HG03139 (cell line): ENCODE results near the gene CKS2.

Experiments used
- ATAC-seq: cut with Tn5 transposase; IDR thresholded peaks from one replicate; pipeline ENCODE4 v1.9.1; 2021; ENCODE audit not compliant: unreplicated experiment

The CKS2 gene

DNA sequence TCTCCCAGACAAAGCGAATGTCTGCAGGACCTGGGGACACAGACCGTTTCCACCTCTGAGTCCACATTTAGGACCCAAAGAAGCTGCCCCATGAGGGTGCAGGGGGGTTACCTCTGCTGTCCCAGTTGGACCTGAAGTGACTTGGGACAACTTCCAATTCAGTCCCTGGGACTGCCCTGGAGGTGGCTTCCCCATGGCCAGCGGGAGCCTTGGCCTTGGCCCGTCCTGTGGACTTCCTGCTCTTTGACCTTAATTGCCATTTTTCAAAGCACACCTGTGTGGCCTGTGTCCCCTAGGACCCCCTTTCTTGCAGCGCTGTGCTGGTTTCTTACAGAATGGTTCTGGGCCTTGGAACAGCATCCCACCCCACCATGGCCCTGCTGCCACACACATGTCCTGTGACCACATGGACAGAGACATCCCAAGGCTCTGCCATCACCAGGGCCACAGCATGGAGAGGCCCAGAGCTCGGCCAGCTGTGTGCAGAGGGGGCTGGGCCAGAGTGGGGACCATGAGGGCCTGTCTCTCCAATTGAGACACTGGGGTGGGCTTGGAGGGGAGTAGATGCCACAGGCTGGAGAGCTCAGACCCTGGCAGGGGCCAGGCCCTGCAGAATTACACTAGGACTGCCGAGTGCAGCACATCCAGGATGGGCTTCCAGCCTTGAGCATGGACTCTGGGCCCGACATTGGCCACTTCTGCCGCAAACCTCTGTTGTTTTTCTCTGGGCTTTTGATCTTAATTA lies 53.1 kb downstream of the CKS2 start:
- ATAC-seq = no peak

DNA sequence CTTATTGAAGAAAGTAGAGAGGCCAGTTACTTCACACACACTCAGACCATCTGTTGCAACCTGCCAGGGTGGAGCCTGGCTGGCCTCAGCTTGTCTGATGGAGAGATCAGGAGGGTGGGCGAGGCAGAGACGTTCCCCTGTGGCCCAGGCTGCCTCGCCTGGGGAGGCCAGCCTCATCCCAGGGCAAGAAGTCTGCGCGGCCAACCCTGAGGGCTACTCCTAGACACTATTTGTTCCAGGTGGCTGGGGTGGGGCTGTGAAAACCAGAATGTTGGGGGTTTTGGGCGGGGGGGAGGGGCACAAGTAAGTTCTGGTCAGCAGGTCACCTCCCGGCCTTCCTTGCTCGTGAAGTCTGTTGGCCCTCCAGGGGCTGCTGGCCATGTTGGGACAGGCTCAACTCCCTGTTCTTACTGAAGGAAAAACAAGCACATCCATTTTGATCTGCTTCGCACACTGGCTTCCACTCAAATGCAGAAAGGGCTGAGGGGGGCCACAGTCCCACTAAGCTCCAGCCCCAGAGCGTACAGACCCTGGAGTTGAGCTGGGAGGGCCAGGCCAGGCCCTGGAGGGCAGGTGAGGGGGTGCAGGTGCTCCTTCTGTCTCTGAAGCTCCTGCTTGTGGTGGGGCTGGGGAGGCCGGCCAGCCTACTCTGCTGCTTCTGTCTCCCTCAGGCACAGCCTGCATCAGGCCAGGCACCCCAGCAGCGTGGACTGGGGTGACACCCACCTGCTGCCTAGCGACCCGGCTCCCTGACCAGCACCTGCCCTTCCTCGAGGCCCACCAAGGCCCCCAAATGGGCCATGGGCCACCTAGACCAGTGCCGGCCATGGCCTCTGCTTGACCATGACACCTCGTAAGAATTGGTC lies 53.9 kb downstream of the CKS2 start:
- ATAC-seq = no peak

DNA sequence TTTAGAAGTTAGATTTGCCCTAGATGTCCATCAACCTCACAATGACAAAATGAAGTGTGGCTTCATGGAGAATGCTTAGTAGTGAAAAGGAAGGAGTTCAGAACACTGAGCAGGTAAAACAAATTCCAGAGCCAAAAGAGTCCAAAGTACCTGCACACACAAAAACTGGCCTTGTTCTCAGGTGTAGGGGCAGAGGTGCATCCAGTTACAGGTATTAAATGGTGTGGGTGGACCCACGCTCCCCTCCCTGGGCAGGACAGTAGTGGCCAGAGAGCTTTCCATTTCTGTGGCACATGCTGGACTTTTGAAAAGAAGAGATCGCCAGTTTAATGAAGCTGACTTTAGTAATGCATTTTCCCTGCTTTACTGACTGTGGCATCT lies 54.5 kb downstream of the CKS2 start:
- no peak for ATAC-seq
